Measurements from ENCODE around the gene MGAT1.

DNA sequence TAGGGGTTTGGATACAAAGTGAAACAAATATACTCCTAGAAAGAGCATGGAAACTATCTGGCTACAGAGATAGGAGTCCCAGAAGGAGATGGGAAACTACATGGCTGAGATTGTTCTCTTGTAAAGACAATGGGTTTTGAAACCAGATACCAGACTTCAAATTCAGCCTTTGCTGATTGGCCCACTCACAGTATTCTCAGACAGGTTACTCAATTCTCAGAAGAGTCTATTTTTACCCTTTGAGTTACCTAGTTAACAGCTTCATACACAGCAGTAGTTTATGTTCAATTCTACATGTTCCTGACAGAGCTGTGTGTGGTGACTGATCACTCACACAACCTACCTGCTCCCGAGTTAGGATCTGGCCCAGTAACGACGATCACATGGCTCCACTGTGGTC, 44.4 kb upstream of the MGAT1 start:
- TF ChIP-seq, protein P1, sequence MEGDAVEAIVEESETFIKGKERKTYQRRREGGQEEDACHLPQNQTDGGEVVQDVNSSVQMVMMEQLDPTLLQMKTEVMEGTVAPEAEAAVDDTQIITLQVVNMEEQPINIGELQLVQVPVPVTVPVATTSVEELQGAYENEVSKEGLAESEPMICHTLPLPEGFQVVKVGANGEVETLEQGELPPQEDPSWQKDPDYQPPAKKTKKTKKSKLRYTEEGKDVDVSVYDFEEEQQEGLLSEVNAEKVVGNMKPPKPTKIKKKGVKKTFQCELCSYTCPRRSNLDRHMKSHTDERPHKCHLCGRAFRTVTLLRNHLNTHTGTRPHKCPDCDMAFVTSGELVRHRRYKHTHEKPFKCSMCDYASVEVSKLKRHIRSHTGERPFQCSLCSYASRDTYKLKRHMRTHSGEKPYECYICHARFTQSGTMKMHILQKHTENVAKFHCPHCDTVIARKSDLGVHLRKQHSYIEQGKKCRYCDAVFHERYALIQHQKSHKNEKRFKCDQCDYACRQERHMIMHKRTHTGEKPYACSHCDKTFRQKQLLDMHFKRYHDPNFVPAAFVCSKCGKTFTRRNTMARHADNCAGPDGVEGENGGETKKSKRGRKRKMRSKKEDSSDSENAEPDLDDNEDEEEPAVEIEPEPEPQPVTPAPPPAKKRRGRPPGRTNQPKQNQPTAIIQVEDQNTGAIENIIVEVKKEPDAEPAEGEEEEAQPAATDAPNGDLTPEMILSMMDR (IDR thresholded peaks at IDR 0.05) = no peak
- TF ChIP-seq RNF2 (IDR thresholded peaks at IDR 0.05; ENCODE audit: borderline replicate concordance, low read depth) (no peak), JUNB (IDR thresholded peaks at IDR 0.05) (no peak), EHMT2 (IDR thresholded peaks at IDR 0.05; ENCODE audit: low read depth) (no peak), CEBPB (IDR thresholded peaks at IDR 0.05) (no peak), BHLHE40 (IDR thresholded peaks at IDR 0.05; ENCODE audit: low read depth, low read length) (no peak), SMC3 (IDR thresholded peaks at IDR 0.05) (no peak), RFX5 (IDR thresholded peaks at IDR 0.05) (no peak), HOXA7 (CRISPR knock-in tag; IDR thresholded peaks at IDR 0.05) (no peak)
- TF ChIP-seq, protein P2, sequence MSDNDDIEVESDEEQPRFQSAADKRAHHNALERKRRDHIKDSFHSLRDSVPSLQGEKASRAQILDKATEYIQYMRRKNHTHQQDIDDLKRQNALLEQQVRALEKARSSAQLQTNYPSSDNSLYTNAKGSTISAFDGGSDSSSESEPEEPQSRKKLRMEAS (IDR thresholded peaks at IDR 0.05) = no peak
- TF ChIP-seq, protein P3, sequence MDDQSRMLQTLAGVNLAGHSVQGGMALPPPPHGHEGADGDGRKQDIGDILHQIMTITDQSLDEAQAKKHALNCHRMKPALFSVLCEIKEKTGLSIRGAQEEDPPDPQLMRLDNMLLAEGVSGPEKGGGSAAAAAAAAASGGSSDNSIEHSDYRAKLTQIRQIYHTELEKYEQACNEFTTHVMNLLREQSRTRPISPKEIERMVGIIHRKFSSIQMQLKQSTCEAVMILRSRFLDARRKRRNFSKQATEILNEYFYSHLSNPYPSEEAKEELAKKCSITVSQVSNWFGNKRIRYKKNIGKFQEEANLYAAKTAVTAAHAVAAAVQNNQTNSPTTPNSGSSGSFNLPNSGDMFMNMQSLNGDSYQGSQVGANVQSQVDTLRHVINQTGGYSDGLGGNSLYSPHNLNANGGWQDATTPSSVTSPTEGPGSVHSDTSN (IDR thresholded peaks at IDR 0.05) = no peak
- TF ChIP-seq, protein P4, sequence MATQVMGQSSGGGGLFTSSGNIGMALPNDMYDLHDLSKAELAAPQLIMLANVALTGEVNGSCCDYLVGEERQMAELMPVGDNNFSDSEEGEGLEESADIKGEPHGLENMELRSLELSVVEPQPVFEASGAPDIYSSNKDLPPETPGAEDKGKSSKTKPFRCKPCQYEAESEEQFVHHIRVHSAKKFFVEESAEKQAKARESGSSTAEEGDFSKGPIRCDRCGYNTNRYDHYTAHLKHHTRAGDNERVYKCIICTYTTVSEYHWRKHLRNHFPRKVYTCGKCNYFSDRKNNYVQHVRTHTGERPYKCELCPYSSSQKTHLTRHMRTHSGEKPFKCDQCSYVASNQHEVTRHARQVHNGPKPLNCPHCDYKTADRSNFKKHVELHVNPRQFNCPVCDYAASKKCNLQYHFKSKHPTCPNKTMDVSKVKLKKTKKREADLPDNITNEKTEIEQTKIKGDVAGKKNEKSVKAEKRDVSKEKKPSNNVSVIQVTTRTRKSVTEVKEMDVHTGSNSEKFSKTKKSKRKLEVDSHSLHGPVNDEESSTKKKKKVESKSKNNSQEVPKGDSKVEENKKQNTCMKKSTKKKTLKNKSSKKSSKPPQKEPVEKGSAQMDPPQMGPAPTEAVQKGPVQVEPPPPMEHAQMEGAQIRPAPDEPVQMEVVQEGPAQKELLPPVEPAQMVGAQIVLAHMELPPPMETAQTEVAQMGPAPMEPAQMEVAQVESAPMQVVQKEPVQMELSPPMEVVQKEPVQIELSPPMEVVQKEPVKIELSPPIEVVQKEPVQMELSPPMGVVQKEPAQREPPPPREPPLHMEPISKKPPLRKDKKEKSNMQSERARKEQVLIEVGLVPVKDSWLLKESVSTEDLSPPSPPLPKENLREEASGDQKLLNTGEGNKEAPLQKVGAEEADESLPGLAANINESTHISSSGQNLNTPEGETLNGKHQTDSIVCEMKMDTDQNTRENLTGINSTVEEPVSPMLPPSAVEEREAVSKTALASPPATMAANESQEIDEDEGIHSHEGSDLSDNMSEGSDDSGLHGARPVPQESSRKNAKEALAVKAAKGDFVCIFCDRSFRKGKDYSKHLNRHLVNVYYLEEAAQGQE (IDR thresholded peaks at IDR 0.05) = no peak

Data from A549 (cell line).